A549 (cell line): ENCODE results near the gene HAND1. TPM values are rescaled to one million over a fixed set of nuclear protein-coding genes. Genes with fewer than 3 reads are reported as not detected.

ENCODE experiments used
- ATAC-seq, 2 experiments: fragments of 200-7000 bp in 1 of 2; fragments of >200 bp in 1 of 2; cut with Nextera tagmentation in 1 of 2; cut with Tn5 transposase in 1 of 2; 3 replicates each; pipeline versions ENCODE4 v1.8.0 to v1.9.1; 2018 to 2020; ENCODE audit warnings: mild to moderate bottlenecking in 1 of 2, moderate library complexity in 1 of 2
- CTCF ChIA-PET: fragments of 300-600 bp; sonication (Branson Sonifier 250); formaldehyde crosslinking; extraction: SDS; loops from one replicate; lab custom pipeline; 2021; ENCODE audit warnings: antibody characterized with exemption, inconsistent platforms; lab: Yijun Ruan, JAX
- POLR2A ChIA-PET: fragments of 350-600 bp; formaldehyde crosslinking; extraction: SDS; loops from one replicate; lab custom pipeline; 2021; ENCODE audit warnings: antibody characterized with exemption, inconsistent platforms; lab: Yijun Ruan, JAX
- DNase-seq, 2 experiments: peaks; one replicate each; pipeline versions ENCODE4 v3.0.0 to v3.0.0-alpha.2; 2011 to 2016; ENCODE audit warnings: low read depth in 1 of 2, low spot score in 1 of 2
- FAIRE-seq: peaks from 2 replicates; lab custom pipeline; 2011; peaks lifted over from hg19 to GRCh38; lab: Jason Lieb, UNC
- H3K27ac ChIP-seq, 2 experiments: fragments of >200 bp; sonication (Bioruptor Twin); formaldehyde crosslinking; 3 replicates each; pipeline ENCODE4 v1.5.1; 2016 to 2017
- H3K4me1 ChIP-seq: fragments of >200 bp; sonication (Bioruptor Twin); formaldehyde crosslinking; 3 replicates; pipeline ENCODE4 v1.6.1; 2016
- H3K4me2 ChIP-seq: fragments of >200 bp; sonication (Bioruptor Twin); formaldehyde crosslinking; 3 replicates; pipeline ENCODE4 v1.6.1; 2016
- H3K4me3 ChIP-seq: fragments of >200 bp; sonication (Bioruptor Twin); formaldehyde crosslinking; 3 replicates; pipeline ENCODE4 v1.5.1; 2016
- H3K9me3 ChIP-seq: fragments of >200 bp; sonication (Bioruptor Twin); formaldehyde crosslinking; 3 replicates; pipeline ENCODE4 v1.6.1; 2016
- ATOH8 ChIP-seq: fragments of 250-450 bp; sonication (Bioruptor Pico); IDR thresholded peaks from 2 replicates; pipeline ENCODE4 v1.5.0; 2020; ENCODE audit warnings: low read depth, mild to moderate bottlenecking, moderate library complexity
- CBX2 ChIP-seq: fragments of 200-600 bp; sonication (generic); IDR thresholded peaks from 2 replicates; pipeline ENCODE4 v1.6.1; 2016; ENCODE audit warnings: low read depth, mild to moderate bottlenecking, borderline replicate concordance
- CHD2 ChIP-seq: fragments of 150-350 bp; IDR thresholded peaks from 2 replicates; pipeline ENCODE4 v1.6.1; 2014; ENCODE audit warnings: low read length; ENCODE audit not compliant: partially characterized antibody
- CHD4 ChIP-seq: fragments of 200-600 bp; sonication (generic); IDR thresholded peaks from 2 replicates; pipeline ENCODE4 v1.6.1; 2016; ENCODE audit warnings: antibody characterized with exemption, mild to moderate bottlenecking, borderline replicate concordance
- EHMT2 ChIP-seq: fragments of 200-600 bp; sonication (generic); IDR thresholded peaks from 2 replicates; pipeline ENCODE4 v1.6.1; 2016; ENCODE audit warnings: antibody characterized with exemption, low read depth, mild to moderate bottlenecking, moderate library complexity
- ELK1 ChIP-seq: fragments of 150-350 bp; IDR thresholded peaks from 2 replicates; pipeline ENCODE4 v1.6.1; 2014; ENCODE audit warnings: low read depth, mild to moderate bottlenecking, low read length
- EP300 ChIP-seq, 2 experiments: fragments of >200 bp; sonication (Bioruptor Twin); formaldehyde crosslinking; IDR thresholded peaks; 2 replicates in 1 of 2; 3 replicates in 1 of 2; pipeline ENCODE4 v1.6.1; 2016 to 2017
- FOSB ChIP-seq: fragments of 250-450 bp; sonication (Bioruptor Pico); IDR thresholded peaks from 2 replicates; pipeline ENCODE4 v1.5.0; 2020; ENCODE audit warnings: mild to moderate bottlenecking, moderate library complexity
- FOXS1 ChIP-seq: fragments of 250-450 bp; sonication (Bioruptor Pico); IDR thresholded peaks from 2 replicates; pipeline ENCODE4 v1.5.0; 2020; ENCODE audit warnings: mild to moderate bottlenecking, moderate library complexity
- HMGXB4 ChIP-seq: fragments of 250-450 bp; sonication (Bioruptor Pico); IDR thresholded peaks from 2 replicates; pipeline ENCODE4 v1.5.0; 2021; ENCODE audit warnings: mild to moderate bottlenecking, moderate library complexity, borderline replicate concordance
- HOXA7 ChIP-seq: fragments of 250-450 bp; sonication (Bioruptor Pico); IDR thresholded peaks from 2 replicates; pipeline ENCODE4 v1.5.0; 2020; ENCODE audit warnings: mild to moderate bottlenecking, moderate library complexity
- HOXB5 ChIP-seq: fragments of 250-450 bp; sonication (Bioruptor Pico); IDR thresholded peaks from 2 replicates; pipeline ENCODE4 v1.5.0; 2020; ENCODE audit warnings: mild to moderate bottlenecking, moderate library complexity
- JUN ChIP-seq, 2 experiments: fragments of >200 bp; sonication (Bioruptor Twin); formaldehyde crosslinking; IDR thresholded peaks; 2 replicates in 1 of 2; 3 replicates in 1 of 2; pipeline ENCODE4 v1.6.1; 2016 to 2017
- JUNB ChIP-seq: fragments of >200 bp; sonication (Bioruptor Twin); formaldehyde crosslinking; IDR thresholded peaks from 2 replicates; pipeline ENCODE4 v1.6.1; 2016
- MAFK ChIP-seq: fragments of 450-650 bp; IDR thresholded peaks from 2 replicates; pipeline ENCODE4 v1.6.1; 2014; ENCODE audit not compliant: partially characterized antibody
- MAZ ChIP-seq: fragments of 150-350 bp; IDR thresholded peaks from 2 replicates; pipeline ENCODE4 v1.6.1; 2014; ENCODE audit warnings: antibody characterized with exemption, low read depth, low read length, borderline replicate concordance
- MYC ChIP-seq: IDR thresholded peaks from 2 replicates; pipeline ENCODE4 v1.6.1; 2012; ENCODE audit warnings: mild to moderate bottlenecking, inconsistent platforms, low read length, improper control_type of control experiment, borderline replicate concordance
- NFE2L2 ChIP-seq: fragments of 150-350 bp; conservative IDR thresholded peaks from 2 replicates; pipeline ENCODE4 v1.6.1; 2014; ENCODE audit warnings: low read length
- NPAS2 ChIP-seq: fragments of 250-450 bp; sonication (Bioruptor Pico); IDR thresholded peaks from 2 replicates; pipeline ENCODE4 v1.8.0; 2022; ENCODE audit warnings: mild to moderate bottlenecking, moderate library complexity, borderline replicate concordance
- POLR2A ChIP-seq: IDR thresholded peaks from 2 replicates; pipeline ENCODE4 v1.6.1; 2012; ENCODE audit warnings: mild to moderate bottlenecking, low read length
- RAD21 ChIP-seq, 2 experiments: fragments of >200 bp in 1 of 2; sonication (Bioruptor Twin) in 1 of 2; formaldehyde crosslinking in 1 of 2; IDR thresholded peaks in 1 of 2; conservative IDR thresholded peaks in 1 of 2; 2 replicates in 1 of 2; 3 replicates in 1 of 2; pipeline ENCODE4 v1.6.1; 2012 to 2018; ENCODE audit warnings: inconsistent platforms in 1 of 2
- RARB ChIP-seq: fragments of 250-450 bp; sonication (Bioruptor Pico); IDR thresholded peaks from 2 replicates; pipeline ENCODE4 v1.8.0; 2021; ENCODE audit warnings: mild to moderate bottlenecking, moderate library complexity
- RFX5 ChIP-seq: fragments of 450-650 bp; IDR thresholded peaks from 2 replicates; pipeline ENCODE4 v1.7.1; 2014; ENCODE audit warnings: antibody characterized with exemption, mild to moderate bottlenecking, moderate library complexity
- ZC3H11A ChIP-seq: fragments of 450-650 bp; IDR thresholded peaks from 2 replicates; pipeline ENCODE4 v1.6.1; 2014; ENCODE audit warnings: antibody characterized with exemption, mild to moderate bottlenecking
- WGBS: methylation state at CpG from one replicate; pipeline ENCODE4 v1.1.6; 2017; ENCODE audit errors: missing lambda C conversion rate; 5-methylcytosine and 5-hydroxymethylcytosine counted together
- polyA plus RNA-seq, 4 experiments: library from polyadenylated mRNA; depleted of rRNA in 3 of 4; stranded (reverse); fragments of >200 nt; fragmentation: RNase III in 1 of 4; extraction: RNeasy Plus Mini Kit Qiagen cat#74134 plus additional on column Dnase treatment in 1 of 4; gene quantifications; 2 replicates in 3 of 4; 3 replicates in 1 of 4; pipeline ENCODE4 v1.2.3, GENCODE V29; 2011 to 2017
- TF ChIP-seq, protein P1 (sequence below): IDR thresholded peaks from 2 replicates; pipeline ENCODE4 v1.6.1; 2012
- TF ChIP-seq, protein P2 (sequence below): fragments of >200 bp; sonication (Bioruptor Twin); formaldehyde crosslinking; IDR thresholded peaks from 2 replicates; pipeline ENCODE4 v1.6.1; 2016
- TF ChIP-seq, protein P3 (sequence below): IDR thresholded peaks from 2 replicates; pipeline ENCODE4 v1.6.1; 2012

Gene HAND1
- polyA plus RNA-seq, 2 of the 4 experiments (the other 2 are of a cell fraction) = 0.04 TPM; not detected in 1

DNA sequence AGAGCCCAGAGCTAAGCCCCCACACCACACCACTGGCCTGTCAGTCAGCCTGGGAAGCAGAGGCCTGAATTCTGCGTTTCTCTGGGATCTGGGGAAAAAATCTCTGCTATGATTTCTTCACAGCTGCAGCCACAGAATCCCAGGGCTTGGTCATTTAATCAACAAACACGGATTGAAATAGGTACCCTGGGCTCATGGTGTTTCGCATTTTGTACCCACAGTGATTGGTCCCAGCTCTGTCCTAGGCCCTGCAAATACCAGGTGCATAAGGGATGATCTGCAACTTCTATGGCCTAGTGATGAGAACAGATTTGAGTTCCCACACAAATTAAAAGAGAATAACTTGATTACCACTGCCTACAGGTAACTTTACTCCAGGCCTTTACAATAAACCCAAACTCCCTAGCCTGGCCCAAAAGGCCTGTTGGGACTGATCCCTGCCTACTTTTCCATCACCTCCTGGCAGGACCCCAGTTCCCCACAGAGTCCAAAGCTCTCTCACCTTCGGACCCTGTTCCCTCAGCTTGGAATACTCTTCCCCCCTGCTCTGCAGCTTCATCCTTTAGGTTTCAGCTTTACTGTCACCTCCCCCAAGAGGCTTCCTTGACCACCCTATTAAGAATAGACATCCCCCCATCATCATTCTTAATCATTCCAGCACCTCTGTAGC, 46.9 kb downstream of the HAND1 start:
- Histone ChIP-seq H3K4me1 (no peaks in the 10 kb centered on the region), H3K9me3 (no peaks in the 10 kb centered on the region), H3K4me3 (no peak overlapping the region), H3K27ac (no peak overlapping the region), H3K4me2 (no peak overlapping the region)
- ATAC-seq = no peak
- FAIRE-seq = no peak
- POLR2A ChIA-PET = no interaction called here
- CTCF ChIA-PET = interaction anchor here (0.8 to 2.3 kb wide), 6 partner anchors 10 to 466 kb away, joined by 3 to 8 read pairs (median 3); no protein-coding TSS in a partner anchor
- TF ChIP-seq ATOH8 (CRISPR knock-in tag) (no peak), JUNB (no peak), NFE2L2 (no peak), CHD4 (no peak), CHD2 (no peak), NPAS2 (no peak), RAD21 (conservative IDR thresholded peaks at IDR 0.05 in 1 of 2, IDR thresholded peaks at IDR 0.05 in 1 of 2) (no peak), HOXB5 (no peak), EP300 (IDR thresholded peaks at IDR 0.05) (no peak), HOXA7 (CRISPR knock-in tag) (no peak), HMGXB4 (CRISPR knock-in tag) (no peak), MYC (no peak), RARB (CRISPR knock-in tag) (no peak)
- TF ChIP-seq, protein P1, sequence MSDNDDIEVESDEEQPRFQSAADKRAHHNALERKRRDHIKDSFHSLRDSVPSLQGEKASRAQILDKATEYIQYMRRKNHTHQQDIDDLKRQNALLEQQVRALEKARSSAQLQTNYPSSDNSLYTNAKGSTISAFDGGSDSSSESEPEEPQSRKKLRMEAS = no peak
- TF ChIP-seq, protein P2, sequence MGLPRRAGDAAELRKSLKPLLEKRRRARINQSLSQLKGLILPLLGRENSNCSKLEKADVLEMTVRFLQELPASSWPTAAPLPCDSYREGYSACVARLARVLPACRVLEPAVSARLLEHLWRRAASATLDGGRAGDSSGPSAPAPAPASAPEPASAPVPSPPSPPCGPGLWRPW = no peak
- TF ChIP-seq, protein P3, sequence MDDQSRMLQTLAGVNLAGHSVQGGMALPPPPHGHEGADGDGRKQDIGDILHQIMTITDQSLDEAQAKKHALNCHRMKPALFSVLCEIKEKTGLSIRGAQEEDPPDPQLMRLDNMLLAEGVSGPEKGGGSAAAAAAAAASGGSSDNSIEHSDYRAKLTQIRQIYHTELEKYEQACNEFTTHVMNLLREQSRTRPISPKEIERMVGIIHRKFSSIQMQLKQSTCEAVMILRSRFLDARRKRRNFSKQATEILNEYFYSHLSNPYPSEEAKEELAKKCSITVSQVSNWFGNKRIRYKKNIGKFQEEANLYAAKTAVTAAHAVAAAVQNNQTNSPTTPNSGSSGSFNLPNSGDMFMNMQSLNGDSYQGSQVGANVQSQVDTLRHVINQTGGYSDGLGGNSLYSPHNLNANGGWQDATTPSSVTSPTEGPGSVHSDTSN = no peak
- 87% methylated on average over 4 of the region's 4 CpGs for WGBS
- no peak for DNase-seq

GRCh38 chr5:154430466-154430865, 47.6 kb downstream of the HAND1 start:
- peak; percentile 23 to 30; a peak in 2 of 6 replicates for ATAC-seq
- Histone ChIP-seq H3K4me3 (no peak overlapping the region), H3K4me2 (no peak overlapping the region), H3K4me1 (no peaks in the 10 kb centered on the region), H3K27ac (no peak overlapping the region), H3K9me3 (no peaks in the 10 kb centered on the region)
- CTCF ChIA-PET = interaction anchor here (0.8 to 2.3 kb wide), 5 partner anchors 9 to 358 kb away, joined by 3 to 8 read pairs (median 3); no protein-coding TSS in a partner anchor
- POLR2A ChIA-PET = no interaction called here
- DNase-seq = no peak
- no peak for FAIRE-seq
- 79% methylated on average over 4 of the region's 4 CpGs for WGBS
- TF ChIP-seq ATOH8 (CRISPR knock-in tag) (no peak), CHD2 (no peak), ZC3H11A (no peak), JUNB (no peak), FOSB (no peak), EHMT2 (no peak), JUN (IDR thresholded peaks at IDR 0.05) (no peak), POLR2A (no peak), MYC (no peak), FOXS1 (CRISPR knock-in tag) (no peak), RFX5 (no peak), HOXA7 (CRISPR knock-in tag) (no peak), MAFK (no peak), MAZ (no peak), ELK1 (no peak), CBX2 (no peak)
- TF ChIP-seq, protein P3 = no peak
